ENCODE measurements around the gene HS6ST2. TPM values are rescaled to one million over a fixed set of nuclear protein-coding genes. Genes with fewer than 3 reads are reported as not detected.

Gene HS6ST2
- total RNA-seq, 4 donors from 2014 or later: 0.77 to 9.7 (median 1.9) TPM

DNA sequence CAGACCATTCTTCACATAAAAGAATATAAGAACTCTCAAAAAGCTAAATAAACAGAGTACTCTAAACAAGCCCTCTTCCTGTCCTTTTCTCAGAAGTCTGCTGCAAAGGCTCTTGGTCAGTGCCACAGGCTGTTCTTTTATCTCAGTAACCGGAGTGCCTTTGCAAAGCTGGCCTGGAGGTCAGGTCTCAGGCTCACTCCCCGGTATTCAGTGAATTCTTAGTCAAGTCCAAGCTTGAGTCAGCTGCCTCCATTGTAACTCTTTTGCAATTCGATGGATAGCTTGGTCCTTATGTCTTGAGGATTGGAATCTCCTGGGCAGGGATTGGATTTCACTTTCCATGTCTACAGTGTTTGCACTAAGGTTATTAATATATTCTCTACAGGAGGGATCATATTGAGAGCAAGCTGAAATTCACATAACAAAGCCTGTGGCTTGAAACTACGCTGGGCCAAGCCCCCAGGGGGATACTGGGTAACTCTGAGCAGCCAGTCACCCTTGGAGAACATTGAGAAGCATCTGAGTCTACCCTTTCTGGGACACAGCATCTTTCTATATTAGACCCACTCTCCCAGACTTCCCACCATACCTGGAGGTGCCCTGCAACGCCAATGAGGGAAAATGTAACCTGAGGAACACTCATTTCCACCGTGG lies 10.0 kb upstream of the HS6ST2 start:
- H3K4me1 ChIP-seq: no peaks in the 10 kb centered on the region
- TF ChIP-seq POLR2A (IDR thresholded peaks at IDR 0.05) (no peak), CTCF (IDR thresholded peaks at IDR 0.05) (no peak)
- intact Hi-C loops (cut with DNase I; ENCODE audit: low total_unique reads): no loop called here
- no peaks in the 10 kb centered on the region for H3K9me3 ChIP-seq
- no peaks in the 10 kb centered on the region for H3K36me3 ChIP-seq
- DNase-seq: no peak
- H3K4me3 ChIP-seq: no peak overlapping the region
- H3K27ac ChIP-seq: no peak overlapping the region
- peaks cover 0 to 4% of the 10 kb centered on the region in 2 donors for H3K27me3 ChIP-seq

- Histone ChIP-seq H3K27ac (no peak overlapping the region), H3K36me3 (no peaks in the 10 kb centered on the region), H3K27me3 (peaks cover 0 to 4% of the 10 kb centered on the region in 2 donors), H3K4me3 (no peak overlapping the region), H3K9me3 (no peaks in the 10 kb centered on the region), H3K4me1 (no peaks in the 10 kb centered on the region)
- intact Hi-C loops (cut with DNase I; ENCODE audit: low total_unique reads): no loop called here
- TF ChIP-seq CTCF (IDR thresholded peaks at IDR 0.05): no peak
- no peak for TF ChIP-seq POLR2A (IDR thresholded peaks at IDR 0.05)
- DNase-seq: no peak
Measured at GRCh38 chrX:132967049-132967448, 8.6 kb upstream of the HS6ST2 start.

DNA sequence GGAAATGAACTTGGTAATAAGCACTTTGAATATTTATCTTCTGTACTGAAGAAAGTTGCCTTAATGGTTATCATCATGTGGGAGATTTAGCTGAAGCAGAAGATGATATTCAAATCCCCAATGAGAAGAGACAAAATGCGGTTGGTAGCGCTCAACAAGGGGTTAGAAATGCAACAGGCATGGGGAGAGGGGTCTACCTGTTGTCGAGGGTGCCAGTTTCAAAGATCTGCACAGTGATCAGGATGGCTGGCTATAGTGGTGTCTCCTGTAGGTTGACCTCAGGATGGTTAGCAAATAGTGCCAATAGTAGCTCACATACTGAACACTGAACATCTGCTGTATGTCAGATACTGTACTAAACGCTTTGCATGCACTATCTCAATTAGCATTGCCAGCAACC lies 7.0 kb upstream of the HS6ST2 start:
- Histone ChIP-seq H3K9me3 (no peaks in the 10 kb centered on the region), H3K27me3 (peaks cover 0 to 4% of the 10 kb centered on the region in 2 donors), H3K36me3 (no peaks in the 10 kb centered on the region), H3K27ac (no peak overlapping the region), H3K4me3 (no peak overlapping the region), H3K4me1 (no peaks in the 10 kb centered on the region)
- intact Hi-C loops (cut with DNase I; ENCODE audit: low total_unique reads): no loop called here
- TF ChIP-seq CTCF (IDR thresholded peaks at IDR 0.05) (no peak), POLR2A (IDR thresholded peaks at IDR 0.05) (no peak)
- no peak for DNase-seq

- Histone ChIP-seq H3K9me3 (no peaks in the 10 kb centered on the region), H3K27me3 (no peaks in the 10 kb centered on the region), H3K4me1 (no peaks in the 10 kb centered on the region), H3K36me3 (no peaks in the 10 kb centered on the region), H3K4me3 (no peak overlapping the region), H3K27ac (no peak overlapping the region)
- no peak for TF ChIP-seq POLR2A (IDR thresholded peaks at IDR 0.05)
- no peak for TF ChIP-seq CTCF (IDR thresholded peaks at IDR 0.05)
- DNase-seq: no peak
- intact Hi-C loops (cut with DNase I; ENCODE audit: low total_unique reads): no loop called here
Measured at GRCh38 chrX:132961511-132961910, 3.1 kb upstream of the HS6ST2 start.

DNA sequence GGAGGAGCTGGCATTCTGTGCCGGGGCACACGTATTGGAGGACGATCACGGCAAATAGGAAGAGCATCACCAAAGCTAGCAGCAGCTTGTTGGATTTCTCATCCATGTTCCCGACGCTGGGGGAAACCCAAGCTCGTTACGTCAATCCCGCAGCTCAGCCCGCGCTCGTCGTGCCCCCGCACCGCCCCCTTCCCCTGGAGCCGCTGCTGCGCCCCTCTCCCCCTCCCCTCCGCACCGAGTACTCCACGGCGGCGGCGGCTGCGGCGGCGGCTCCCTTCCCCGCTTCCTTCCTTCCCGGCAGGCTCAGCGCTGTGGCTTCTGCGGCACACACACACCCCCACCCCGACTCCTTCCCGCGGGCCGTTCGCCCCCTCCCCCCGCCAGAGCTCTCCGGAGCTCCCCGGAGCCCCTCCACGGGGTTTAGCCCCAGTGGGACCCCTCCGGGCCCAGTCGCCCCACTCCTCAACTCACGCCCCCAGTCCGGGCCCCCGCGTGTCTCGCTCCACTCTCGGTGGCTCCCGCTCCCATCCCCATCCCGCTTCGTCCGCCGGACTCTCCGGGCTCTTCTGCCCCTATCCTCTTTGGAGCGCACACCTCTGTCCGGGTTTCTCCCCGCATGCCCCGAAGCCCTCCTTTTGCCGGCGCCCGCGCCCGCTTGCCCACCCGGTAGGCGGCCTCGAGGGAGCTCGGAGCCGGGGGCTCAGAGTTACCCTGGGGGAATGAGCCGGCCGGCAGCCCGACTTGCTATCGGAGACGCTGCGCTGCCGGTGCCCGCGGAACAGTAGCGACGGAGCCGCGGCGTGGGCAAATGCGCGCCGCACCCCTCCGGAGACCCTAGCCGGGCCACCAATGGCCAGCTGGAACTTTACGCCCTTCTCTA lies 978 bp downstream of the HS6ST2 start:
- intact Hi-C loops (cut with DNase I; ENCODE audit: low total_unique reads): no loop called here
- TF ChIP-seq CTCF (IDR thresholded peaks at IDR 0.05) (no peak), POLR2A (IDR thresholded peaks at IDR 0.05) (no peak)
- Histone ChIP-seq H3K4me1 (no peaks in the 10 kb centered on the region), H3K27ac (no peak overlapping the region), H3K9me3 (no peaks in the 10 kb centered on the region), H3K36me3 (no peaks in the 10 kb centered on the region), H3K4me3 (peak overlapping the region; percentile 20 to 45), H3K27me3 (no peaks in the 10 kb centered on the region)
- DNase-seq: peak in 1 of 2 donors; percentile 21
